AG04450 (cell line): Measurements from ENCODE around the gene RAB43. TPM values are rescaled to one million over a fixed set of nuclear protein-coding genes. Genes with fewer than 3 reads are reported as not detected.

Source experiments
- CTCF ChIA-PET: fragments of 300-600, 350-600 bp; formaldehyde crosslinking; extraction: SDS; loops from one replicate; lab custom pipeline; 2022; ENCODE audit warnings: antibody characterized with exemption, inconsistent platforms; lab: Charles Lee
- POLR2A ChIA-PET: fragments of 350-600 bp; formaldehyde crosslinking; extraction: SDS; loops from one replicate; lab custom pipeline; 2021; ENCODE audit warnings: antibody characterized with exemption, inconsistent platforms; lab: Yijun Ruan, JAX
- DNase-seq: peaks from one replicate; pipeline ENCODE4 v3.0.0-alpha.2; 2011; ENCODE audit warnings: low read depth, low spot score
- H3K27ac ChIP-seq: one replicate; pipeline ENCODE4 v1.5.1; 2012; ENCODE audit warnings: low read depth, low read length, control low read depth
- H3K27me3 ChIP-seq: one replicate; pipeline ENCODE4 v1.6.0; 2012; ENCODE audit warnings: low read length; ENCODE audit not compliant: control insufficient read depth, insufficient read depth
- H3K4me3 ChIP-seq: 2 replicates; pipeline ENCODE4 v1.5.1; 2011; ENCODE audit warnings: mild to moderate bottlenecking, low read depth, low read length, control low read depth
- H3K9me3 ChIP-seq: 2 replicates; pipeline ENCODE4 v1.5.1; 2012; ENCODE audit warnings: low read length; ENCODE audit not compliant: control insufficient read depth, insufficient read depth
- CTCF ChIP-seq: IDR thresholded peaks from 2 replicates; pipeline ENCODE4 v1.5.1; 2011; ENCODE audit warnings: low read depth, low read length, control low read depth, inconsistent platforms
- polyA plus RNA-seq: library from polyadenylated mRNA; depleted of rRNA; stranded (reverse); fragments of >200 nt; gene quantifications from 2 replicates; pipeline ENCODE4 v1.2.3, GENCODE V29; 2011

RAB43 gene
- polyA plus RNA-seq, 1 experiment, result 6.9 TPM

- no peak for DNase-seq
- H3K4me3 ChIP-seq, result no peak overlapping the region
- no peaks in the 10 kb centered on the region for H3K9me3 ChIP-seq
- peak overlapping the region; percentile 11 for H3K27ac ChIP-seq
- TF ChIP-seq CTCF, result no peak
- H3K27me3 ChIP-seq, result no peaks in the 10 kb centered on the region
- POLR2A ChIA-PET, result no interaction called here
- CTCF ChIA-PET, result interaction anchor here (0.9 to 1.3 kb wide), 2 partner anchors 119 to 156 kb away, joined by 3 to 5 read pairs; no protein-coding TSS in a partner anchor
Observed at GRCh38 chr3:129126726-129127280, 5.2 kb upstream of the RAB43 start.

GRCh38 chr3:129123314-129124060 is 1.9 kb upstream of the RAB43 start:
- no peak overlapping the region for H3K27ac ChIP-seq
- DNase-seq, result no peak
- CTCF ChIA-PET, result interaction anchor here (1.0 to 7.0 kb wide), 4 partner anchors 39 to 152 kb away, joined by 6 to 84 read pairs (median 8); no protein-coding TSS in a partner anchor
- H3K4me3 ChIP-seq, result no peak overlapping the region
- POLR2A ChIA-PET, result interaction anchor here (0.7 kb wide), 1 partner anchor 10 kb away, joined by 3 read pairs; no protein-coding TSS in a partner anchor
- H3K27me3 ChIP-seq, result no peaks in the 10 kb centered on the region
- H3K9me3 ChIP-seq, result no peaks in the 10 kb centered on the region; the same call in 1 of the 2 replicates
- TF ChIP-seq CTCF, result no peak

- no peak for DNase-seq
- Histone ChIP-seq H3K9me3 (no peaks in the 10 kb centered on the region; the same call in 1 of the 2 replicates), H3K27ac (peak overlapping the region; percentile 31), H3K27me3 (no peaks in the 10 kb centered on the region), H3K4me3 (no peak overlapping the region)
- ChIA-PET CTCF (interaction anchor here (1.0 to 7.0 kb wide), 5 partner anchors 39 to 151 kb away, joined by 3 to 84 read pairs (median 7); no protein-coding TSS in a partner anchor), POLR2A (interaction anchor here (0.6 to 1.1 kb wide), 2 partner anchors 17 to 127 kb away, joined by 4 to 14 read pairs; partner anchors contain the start of gene COPG1)
- TF ChIP-seq CTCF, result no peak
Observed at GRCh38 chr3:129122412-129123011, 908 bp upstream of the RAB43 start.

- ChIA-PET POLR2A (interaction anchor here (0.5 to 1.1 kb wide), 9 partner anchors 35 to 441 kb away, joined by 3 to 14 read pairs (median 3); partner anchors contain the start of gene COPG1), CTCF (interaction anchor here (0.8 to 7.0 kb wide), 6 partner anchors 22 to 150 kb away, joined by 3 to 84 read pairs (median 6); no protein-coding TSS in a partner anchor)
- no peak for DNase-seq
- Histone ChIP-seq H3K9me3 (no peaks in the 10 kb centered on the region; the same call in 1 of the 2 replicates), H3K4me3 (peak overlapping the region; percentile 84), H3K27ac (peak overlapping the region; percentile 70), H3K27me3 (no peaks in the 10 kb centered on the region)
- no peak for TF ChIP-seq CTCF
Observed at GRCh38 chr3:129121016-129121791, 400 bp downstream of the RAB43 start.
